Right lobe of liver (tissue), 6 donors: ENCODE measurements around the gene TCP11L2. TPM values are rescaled to one million over a fixed set of nuclear protein-coding genes. Genes with fewer than 3 reads are reported as not detected.

Experiments used
- ATAC-seq, 4 donors: fragments of 200-7000 bp; cut with Tn5 transposase; one replicate each; pipeline ENCODE4 v1.9.1; 2020; ENCODE audit warnings: mild to moderate bottlenecking in 4 of 4, moderate library complexity in 4 of 4
- DNase-seq, 3 donors: peaks; one replicate each; pipeline ENCODE4 v3.0.0-alpha.2; 2020
- H3K27ac ChIP-seq, 3 donors: fragments of 200-600 bp; one replicate each; pipeline ENCODE4 v1.8.0; 2022
- H3K27me3 ChIP-seq, 2 donors: fragments of 200-600 bp; one replicate each; pipeline ENCODE4 v1.8.0; 2022
- H3K36me3 ChIP-seq, 4 donors: fragments of 200-600 bp; sonication (generic) in 1 of 4; one replicate each; pipeline versions ENCODE4 v1.5.1 to v1.8.0; 2017 to 2022; ENCODE audit warnings: control low read depth in 1 of 4
- H3K4me1 ChIP-seq, 4 donors: fragments of 200-600 bp; sonication (generic) in 1 of 4; one replicate each; pipeline versions ENCODE4 v1.5.1 to v1.8.0; 2017 to 2022; ENCODE audit warnings: control low read depth in 1 of 4
- H3K4me3 ChIP-seq, 3 donors: fragments of 200-600 bp; one replicate each; pipeline ENCODE4 v1.8.0; 2022
- H3K9me3 ChIP-seq, 4 donors: fragments of 200-600 bp; sonication (generic) in 1 of 4; one replicate each; pipeline versions ENCODE4 v1.5.1 to v1.8.0; 2017 to 2022; ENCODE audit warnings: control low read depth in 1 of 4
- CTCF ChIP-seq, 4 donors: fragments of 200-600 bp in 3 of 4; fragments of 450-650 bp in 1 of 4; IDR thresholded peaks; one replicate each; pipeline versions ENCODE4 v1.5.1 to v1.8.0; 2016 to 2022; ENCODE audit warnings: antibody characterized with exemption in 4 of 4, mild to moderate bottlenecking in 2 of 4
- POLR2A ChIP-seq: fragments of 450-650 bp; IDR thresholded peaks from one replicate; pipeline ENCODE4 v1.6.1; 2017; ENCODE audit warnings: antibody characterized with exemption, mild to moderate bottlenecking
- WGBS: methylation state at CpG from one replicate; pipeline ENCODE4 v1.1.6; 2018; ENCODE audit warnings: low coverage, low lambda C conversion rate; ENCODE audit not compliant: insufficient coverage; ENCODE audit errors: missing lambda C conversion rate; 5-methylcytosine and 5-hydroxymethylcytosine counted together
- intact Hi-C, 2 donors: fragments of 100-400 bp; cut with DNase I; formaldehyde crosslinking; loops; one replicate each; pipeline versions ENCODE4 v1.11.2 to v1.14.1; 2022
- total RNA-seq, 6 experiments: library from RNA; depleted of rRNA in 2 of 6; stranded (reverse); fragments of >200 nt in 2 of 6; fragmentation: NEBNext Ultra II Directional in 3 of 6; extraction: Animal tissue kit (Norgen Biotek cat#: 25700) in 3 of 6; gene quantifications; one replicate each; pipeline versions ENCODE4 v1.1.0 to v1.2.4, GENCODE V29; 2016 to 2023
- donor health status: DM: no; HTN: yes; CAD: no.
- donor health status: DM: no; HTN: no; CAD: no.
- donor health status: DM: no; HTN: no; CAD: no.
- donor health status: DM: no; HTN: yes; CAD: no.
- donor health status: DM: no; HTN: yes; CAD: no.

Gene TCP11L2
- total RNA-seq, 6 experiments from 2014 or later = 7.3 to 14.2 (median 10.5) TPM

- TF ChIP-seq CTCF (IDR thresholded peaks at IDR 0.05) (no peak), POLR2A (no peak)
- intact Hi-C loops = no loop called here
- Histone ChIP-seq H3K36me3 (peaks cover 0 to 14% (median 0%) of the 10 kb centered on the region in 4 donors), H3K9me3 (no peaks in the 10 kb centered on the region), H3K27me3 (no peaks in the 10 kb centered on the region), H3K4me1 (no peaks in the 10 kb centered on the region), H3K4me3 (no peak overlapping the region), H3K27ac (no peak overlapping the region)
- 83% methylated on average over 2 of the region's 2 CpGs for WGBS
- ATAC-seq = no peak
- DNase-seq = no peak
Observed at GRCh38 chr12:106327309-106327869, 24.9 kb downstream of the TCP11L2 start.

GRCh38 chr12:106328735-106329134 is 26.2 kb downstream of the TCP11L2 start:
- 67% methylated on average over 3 of the region's 7 CpGs for WGBS
- H3K36me3 ChIP-seq = peaks cover 0 to 7% (median 0%) of the 10 kb centered on the region in 4 donors
- DNase-seq = no peak
- TF ChIP-seq POLR2A = no peak
- TF ChIP-seq CTCF (IDR thresholded peaks at IDR 0.05) = no peak
- no peak for ATAC-seq
- no peaks in the 10 kb centered on the region for H3K9me3 ChIP-seq
- intact Hi-C loops = no loop called here
- H3K4me3 ChIP-seq = no peak overlapping the region
- no peak overlapping the region for H3K27ac ChIP-seq
- no peaks in the 10 kb centered on the region for H3K27me3 ChIP-seq
- no peaks in the 10 kb centered on the region for H3K4me1 ChIP-seq

GRCh38 chr12:106329231-106329982 is 26.9 kb downstream of the TCP11L2 start:
- Histone ChIP-seq H3K4me3 (no peak overlapping the region), H3K4me1 (no peaks in the 10 kb centered on the region), H3K36me3 (peaks cover 0 to under 1% (median 0%) of the 10 kb centered on the region in 4 donors), H3K9me3 (no peaks in the 10 kb centered on the region), H3K27ac (no peak overlapping the region), H3K27me3 (no peaks in the 10 kb centered on the region)
- no peak for TF ChIP-seq POLR2A
- WGBS = 91% methylated on average over 12 of the region's 12 CpGs
- DNase-seq (no peak), ATAC-seq (no peak)
- intact Hi-C loops = no loop called here

GRCh38 chr12:106331599-106331998 is 29.1 kb downstream of the TCP11L2 start:
- Histone ChIP-seq H3K4me1 (peaks cover 0 to 11% (median 3%) of the 10 kb centered on the region in 4 donors), H3K27me3 (no peaks in the 10 kb centered on the region), H3K27ac (no peak overlapping the region), H3K36me3 (no peaks in the 10 kb centered on the region), H3K9me3 (no peaks in the 10 kb centered on the region), H3K4me3 (no peak overlapping the region)
- no CpG with 5 or more reads among the region's 2 CpGs for WGBS
- DNase-seq (no peak), ATAC-seq (no peak)
- TF ChIP-seq CTCF (IDR thresholded peaks at IDR 0.05) (no peak), POLR2A (no peak)
- intact Hi-C loops = no loop called here

GRCh38 chr12:106332536-106332935 is 30.0 kb downstream of the TCP11L2 start:
- DNase-seq (no peak), ATAC-seq (no peak)
- no peak overlapping the region for H3K4me3 ChIP-seq
- H3K27me3 ChIP-seq = no peaks in the 10 kb centered on the region
- H3K4me1 ChIP-seq = peaks cover 0 to 14% (median 3%) of the 10 kb centered on the region in 4 donors
- intact Hi-C loops = no loop called here
- no peaks in the 10 kb centered on the region for H3K9me3 ChIP-seq
- TF ChIP-seq CTCF (IDR thresholded peaks at IDR 0.05) = no peak
- no peak for TF ChIP-seq POLR2A
- H3K27ac ChIP-seq = no peak overlapping the region
- H3K36me3 ChIP-seq = no peaks in the 10 kb centered on the region
